Measurements from ENCODE around the gene KRT76.
"Not testable (repeated sequence)": the region's sequence is repeated elsewhere in the genome, so short reads cannot be mapped to it uniquely, and the experiment has no call there.

Gene KRT76

GRCh38 chr12:52782502-52782901 is 5.4 kb upstream of the KRT76 start:
- no peak for DNase-seq (ENCODE audit: low read depth in 1 of 2, low spot score in 1 of 2)

DNA sequence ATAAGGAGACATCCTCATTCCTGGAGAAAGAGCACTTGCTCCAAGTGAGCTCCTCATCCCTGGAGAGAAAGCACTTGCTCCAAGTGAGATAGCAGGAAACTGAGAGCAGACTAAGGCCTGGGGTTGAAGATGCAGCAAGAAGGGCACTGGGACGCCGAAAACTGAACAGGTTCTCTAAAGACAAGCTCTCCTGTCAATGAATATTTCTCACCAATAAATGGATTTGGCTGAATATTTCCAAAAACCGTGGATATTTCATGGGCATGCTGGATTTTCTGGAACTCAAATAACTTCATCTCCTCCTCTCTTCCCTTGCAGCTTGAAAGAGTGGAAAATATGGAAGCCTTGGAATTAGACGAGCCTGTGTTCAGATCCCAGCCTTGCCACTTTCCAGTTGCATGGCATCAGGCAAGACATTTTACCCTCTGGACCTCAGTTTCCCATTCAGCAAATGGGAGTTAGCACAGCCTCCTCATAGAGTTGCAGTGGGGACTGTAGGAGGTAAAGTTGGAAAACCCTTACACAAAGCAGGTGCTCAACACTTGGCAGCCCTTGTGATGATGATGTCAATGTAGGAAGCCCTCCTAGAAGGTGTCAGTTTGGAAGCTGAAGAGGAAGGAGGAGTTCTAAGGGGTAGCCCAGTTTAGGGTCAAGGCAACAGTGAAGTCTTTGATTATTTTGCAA is 4.4 kb upstream of the KRT76 start:
- no peak for DNase-seq (ENCODE audit: low read depth in 1 of 2, low spot score in 1 of 2)

- DNase-seq (ENCODE audit: low read depth in 1 of 2, low spot score in 1 of 2) = no peak
Observed at GRCh38 chr12:52779914-52780313, 2.8 kb upstream of the KRT76 start.

GRCh38 chr12:52778833-52779232 is 1.7 kb upstream of the KRT76 start:
- no peak for DNase-seq (ENCODE audit: low read depth in 1 of 2, low spot score in 1 of 2)

- no peak for DNase-seq (ENCODE audit: low read depth in 1 of 2, low spot score in 1 of 2)
Observed at GRCh38 chr12:52777566-52777965, 421 bp upstream of the KRT76 start.

- DNase-seq (ENCODE audit: low read depth in 1 of 2, low spot score in 1 of 2) = no peak
Observed at GRCh38 chr12:52776435-52776834, 710 bp downstream of the KRT76 start.

- DNase-seq (ENCODE audit: low read depth in 1 of 2, low spot score in 1 of 2) = no peak
Observed at GRCh38 chr12:52774629-52775250, 2.4 kb downstream of the KRT76 start.

- no peak for DNase-seq (ENCODE audit: low read depth in 1 of 2, low spot score in 1 of 2)
Observed at GRCh38 chr12:52772772-52773171, 4.4 kb downstream of the KRT76 start.

- no peak for DNase-seq (ENCODE audit: low read depth in 1 of 2, low spot score in 1 of 2)
Observed at GRCh38 chr12:52772188-52772587, 5.0 kb downstream of the KRT76 start.

- no peak for DNase-seq (ENCODE audit: low read depth in 1 of 2, low spot score in 1 of 2)
Observed at GRCh38 chr12:52771505-52771904, 5.6 kb downstream of the KRT76 start.

- no peak for DNase-seq (ENCODE audit: low read depth in 1 of 2, low spot score in 1 of 2)
Observed at GRCh38 chr12:52771088-52771487, 6.1 kb downstream of the KRT76 start.

GRCh38 chr12:52769946-52770345 is 7.2 kb downstream of the KRT76 start:
- DNase-seq (ENCODE audit: low read depth in 1 of 2, low spot score in 1 of 2) = no peak

DNA sequence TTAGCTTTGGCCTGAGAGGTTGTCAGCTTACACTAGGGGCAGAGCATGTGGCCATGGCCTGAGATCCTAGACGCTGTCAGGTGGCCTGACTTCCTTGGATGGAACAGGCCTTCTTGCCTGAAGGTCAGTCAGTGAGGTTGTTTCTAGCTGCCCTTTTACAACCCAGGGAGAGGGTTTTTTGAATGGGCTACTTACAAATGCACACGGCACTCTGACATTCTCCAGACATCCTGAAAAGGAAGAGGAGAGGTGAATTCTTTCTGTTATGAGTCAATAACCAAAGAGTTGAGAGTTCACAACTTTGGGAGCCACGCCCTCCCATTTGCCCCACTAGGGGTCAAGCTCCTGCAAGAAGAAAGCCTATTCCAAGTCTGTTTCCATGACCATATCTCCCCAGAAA is 7.8 kb downstream of the KRT76 start:
- no peak for DNase-seq (ENCODE audit: low read depth in 1 of 2, low spot score in 1 of 2)

- DNase-seq (ENCODE audit: low read depth in 1 of 2, low spot score in 1 of 2) = no peak
Observed at GRCh38 chr12:52768479-52769200, 8.5 kb downstream of the KRT76 start.

- no peak for DNase-seq (ENCODE audit: low read depth in 1 of 2, low spot score in 1 of 2)
Observed at GRCh38 chr12:52767427-52767826, 9.7 kb downstream of the KRT76 start.

GRCh38 chr12:52767020-52767379 is 10.1 kb downstream of the KRT76 start:
- no peak for DNase-seq (ENCODE audit: low read depth in 1 of 2, low spot score in 1 of 2)

GRCh38 chr12:52766351-52767019 is 10.7 kb downstream of the KRT76 start:
- no peak for DNase-seq (ENCODE audit: low read depth in 1 of 2, low spot score in 1 of 2)

DNA sequence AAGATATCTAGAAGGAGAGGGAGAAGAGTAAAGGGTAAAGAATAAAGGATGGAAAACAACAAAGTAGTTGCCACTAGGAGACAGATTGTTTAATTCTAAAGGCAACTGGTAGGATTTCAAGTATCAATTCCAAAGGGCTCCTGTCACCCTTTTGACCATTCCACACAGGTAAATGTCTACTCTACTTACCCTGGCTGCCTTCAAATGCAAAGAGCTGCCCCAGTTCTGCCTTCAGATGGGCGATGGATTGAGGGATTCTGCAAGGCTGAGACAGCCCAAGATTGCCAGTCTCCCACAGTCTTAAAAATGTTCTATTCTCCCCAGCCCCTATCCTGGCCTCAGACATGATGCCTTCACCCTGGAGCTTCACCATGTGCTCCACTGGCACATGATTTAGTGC is 11.4 kb downstream of the KRT76 start:
- DNase-seq (ENCODE audit: low read depth in 1 of 2, low spot score in 1 of 2) = no peak

DNA sequence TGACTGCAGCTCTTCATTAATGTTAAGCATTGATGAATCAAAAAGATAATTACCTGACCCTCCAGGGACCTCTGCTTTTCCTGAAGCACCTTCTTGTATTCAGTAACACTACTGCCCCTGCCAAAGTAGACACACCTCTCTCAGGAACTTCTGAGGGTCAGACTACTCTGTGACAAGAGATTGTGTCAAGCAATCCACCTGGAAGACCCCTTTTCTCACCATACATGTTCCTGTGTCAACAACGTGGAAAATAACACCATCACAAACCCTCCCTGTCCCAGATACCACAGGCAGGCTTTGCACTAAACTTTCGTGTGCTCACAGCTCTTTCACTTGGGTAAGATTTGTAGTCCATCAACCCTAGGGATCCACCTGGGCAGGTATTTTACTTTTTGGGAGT is 13.2 kb downstream of the KRT76 start:
- DNase-seq (ENCODE audit: low read depth in 1 of 2, low spot score in 1 of 2) = no peak

DNA sequence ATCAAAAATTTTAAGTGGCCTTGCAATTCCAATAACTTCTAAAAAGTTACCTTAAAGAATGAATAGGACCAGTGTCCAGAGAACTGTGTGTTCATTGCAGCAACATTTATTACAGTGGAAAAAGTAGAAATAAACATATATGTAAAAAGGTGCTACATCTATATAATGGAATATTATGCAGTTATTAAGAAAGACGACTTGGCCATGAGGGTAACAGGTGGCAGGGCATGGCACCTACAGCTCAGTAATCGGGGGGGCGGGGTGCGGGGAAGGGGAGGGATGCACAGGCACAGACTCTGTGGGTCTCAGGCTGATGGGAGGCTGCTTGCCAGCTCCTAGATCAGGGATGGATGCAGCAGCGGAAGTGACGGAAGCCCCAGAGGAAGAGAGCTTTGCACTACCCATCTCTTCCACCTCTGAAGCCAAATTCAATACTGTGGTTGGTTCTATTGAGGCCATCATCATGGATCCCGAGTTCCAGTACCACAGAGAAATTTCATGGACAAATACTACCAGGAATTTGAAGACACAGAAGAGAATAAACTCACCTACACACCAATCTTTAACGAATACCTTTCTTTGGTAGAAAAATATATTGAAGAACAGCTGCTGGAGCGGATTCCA is 14.0 kb downstream of the KRT76 start:
- no peak for DNase-seq (ENCODE audit: low read depth in 1 of 2, low spot score in 1 of 2)

DNA sequence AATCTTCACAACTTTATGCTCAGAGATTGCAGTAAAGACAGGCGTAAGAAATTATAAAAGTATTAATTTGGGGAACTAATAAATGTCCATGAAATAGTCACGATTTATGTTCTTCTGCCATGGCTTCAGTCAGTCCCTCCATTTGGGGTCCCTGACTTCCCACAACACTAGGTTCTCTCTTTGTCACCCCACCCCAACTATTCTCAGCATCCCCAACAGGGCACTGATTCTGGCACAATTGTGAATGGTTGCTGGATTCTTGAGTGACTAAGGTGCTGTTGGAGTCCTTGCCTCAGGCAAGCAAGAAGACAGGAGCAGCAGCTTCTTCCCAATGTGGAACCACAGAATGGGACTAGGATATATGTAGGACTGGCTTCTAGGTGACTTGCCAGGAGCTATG is 15.3 kb downstream of the KRT76 start:
- no peak for DNase-seq (ENCODE audit: low read depth in 1 of 2, low spot score in 1 of 2)

DNA sequence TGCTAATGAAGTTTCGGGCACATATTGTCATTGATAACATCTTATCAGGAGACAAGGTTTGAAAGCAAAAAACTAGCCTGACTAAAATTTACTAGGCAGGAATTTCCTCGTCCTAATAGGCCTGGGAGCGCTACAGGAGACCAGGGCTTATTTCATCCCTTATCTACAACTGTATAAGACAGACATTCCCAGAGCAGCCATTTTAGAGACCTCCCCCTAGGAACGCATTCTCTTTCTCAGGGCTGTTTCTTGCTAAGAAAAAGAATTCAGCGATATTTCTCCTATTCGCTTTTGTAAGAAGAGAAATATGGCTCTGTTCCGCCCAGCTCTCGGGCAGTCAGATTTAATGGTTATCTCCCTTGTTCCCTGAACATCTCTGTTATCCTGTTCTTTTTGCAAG is 15.9 kb downstream of the KRT76 start:
- not testable (repeated sequence) for DNase-seq (ENCODE audit: low read depth in 1 of 2, low spot score in 1 of 2)

Data from activated T-helper 1 cell treated with anti-CD3 and anti-CD28 coated beads, Interleukin-2, amount 50 U/mL, for 16 hours (primary cell).